NT2/D1 (cell line): ENCODE measurements around the gene FGFR2.

Experiments used
- SUZ12 ChIP-seq: IDR thresholded peaks from 2 replicates; pipeline ENCODE4 v1.6.1; 2011; ENCODE audit not compliant: insufficient read length, insufficient read depth; ENCODE audit errors: extremely low read depth
- ZNF274 ChIP-seq: IDR thresholded peaks from 2 replicates; pipeline ENCODE4 v1.6.1; 2011; ENCODE audit warnings: mild to moderate bottlenecking, low read depth, low read length

- TF ChIP-seq ZNF274 (no peak), SUZ12 (no peak)
Measured at GRCh38 chr10:121583857-121584256, 14.4 kb downstream of the FGFR2 start.
